Renal cortex interstitium (tissue), 11 donors: ENCODE results near the gene MAT1A. TPM values are rescaled to one million over a fixed set of nuclear protein-coding genes. Genes with fewer than 3 reads are reported as not detected.
"Not testable (repeated sequence)": the region's sequence is repeated elsewhere in the genome, so short reads cannot be mapped to it uniquely, and the experiment has no call there.

Source experiments
- DNase-seq, 11 donors: peaks; one replicate each; pipeline ENCODE4 v3.0.0-alpha.2; 2013; ENCODE audit warnings: low read depth in 9 of 11, low spot score in 4 of 11; ENCODE audit errors: extremely low read depth in 1 of 11
- polyA plus RNA-seq, 3 donors: library from polyadenylated mRNA; unstranded; fragments of 120-200 nt; gene quantifications; one replicate each; pipeline ENCODE4 v1.2.1, GENCODE V29; 2013; ENCODE audit not compliant: insufficient read length in 3 of 3

Gene MAT1A
- polyA plus RNA-seq, 3 donors, result 0.88 to 1.3 (median 1.0) TPM

GRCh38 chr10:80247611-80248010 is 41.8 kb downstream of the MAT1A start:
- not testable (repeated sequence) for DNase-seq

GRCh38 chr10:80244371-80244770 is 45.1 kb downstream of the MAT1A start:
- DNase-seq, result not testable (repeated sequence)

GRCh38 chr10:80242341-80242740 is 47.1 kb downstream of the MAT1A start:
- DNase-seq, result not testable (repeated sequence)

- not testable (repeated sequence) for DNase-seq
Measured at GRCh38 chr10:80236457-80236856, 53.0 kb downstream of the MAT1A start.

GRCh38 chr10:80234331-80235235 is 54.9 kb downstream of the MAT1A start:
- not testable (repeated sequence) for DNase-seq

GRCh38 chr10:80233871-80234270 is 55.6 kb downstream of the MAT1A start:
- DNase-seq, result not testable (repeated sequence)

GRCh38 chr10:80226723-80227122 is 62.7 kb downstream of the MAT1A start:
- not testable (repeated sequence) for DNase-seq

- DNase-seq, result not testable (repeated sequence)
Measured at GRCh38 chr10:80223031-80223419, 66.4 kb downstream of the MAT1A start.

Other genes with a start within 250 kb of the MAT1A start
- 10 to 100 TPM; 51.3 to 63.5 (median 60.1) TPM for gene TMEM254, start 211.0 kb downstream of the MAT1A start, polyA plus RNA-seq
- gene PLAC9, start 156.9 kb downstream of the MAT1A start, polyA plus RNA-seq, result 10 to 100 TPM; 16.4 to 29.3 (median 27.7) TPM
- gene ANXA11, start 84.1 kb downstream of the MAT1A start, polyA plus RNA-seq, result 100 to 1,000 TPM; 112 to 143 (median 130) TPM
- under 1 TPM; 0.34 to 0.96 (median 0.50) TPM for gene DYDC1, start 67.1 kb upstream of the MAT1A start, polyA plus RNA-seq
- gene DYDC2, start 67.1 kb upstream of the MAT1A start, polyA plus RNA-seq, result 1 to 10 TPM; 1.5 to 2.5 (median 1.6) TPM
- 100 to 1,000 TPM; 111 to 138 (median 123) TPM for gene PRXL2A, start 118.9 kb upstream of the MAT1A start, polyA plus RNA-seq
- 10 to 100 TPM; 82.4 to 93.3 (median 86.6) TPM for gene TSPAN14, start 164.7 kb upstream of the MAT1A start, polyA plus RNA-seq
- under 1 TPM; 0.17 to 0.26 (median 0.20) TPM for gene SH2D4B, start 248.2 kb upstream of the MAT1A start, polyA plus RNA-seq